DND-41 (cell line): ENCODE results near the gene PACRG.

Experiments
- EZH2 ChIP-seq: IDR thresholded peaks from 3 replicates; pipeline ENCODE4 v1.6.1; 2012; ENCODE audit warnings: borderline replicate concordance, low read depth, mild to moderate bottlenecking, moderate library complexity, low read length, inconsistent platforms; ENCODE audit not compliant: severe bottlenecking
- TF ChIP-seq, protein P1 (sequence below): IDR thresholded peaks from 2 replicates; pipeline ENCODE4 v1.5.1; 2012; ENCODE audit warnings: borderline replicate concordance, low read length, moderate library complexity, mild to moderate bottlenecking; ENCODE audit not compliant: poor library complexity, severe bottlenecking; ENCODE audit errors: extremely low read depth

DNA sequence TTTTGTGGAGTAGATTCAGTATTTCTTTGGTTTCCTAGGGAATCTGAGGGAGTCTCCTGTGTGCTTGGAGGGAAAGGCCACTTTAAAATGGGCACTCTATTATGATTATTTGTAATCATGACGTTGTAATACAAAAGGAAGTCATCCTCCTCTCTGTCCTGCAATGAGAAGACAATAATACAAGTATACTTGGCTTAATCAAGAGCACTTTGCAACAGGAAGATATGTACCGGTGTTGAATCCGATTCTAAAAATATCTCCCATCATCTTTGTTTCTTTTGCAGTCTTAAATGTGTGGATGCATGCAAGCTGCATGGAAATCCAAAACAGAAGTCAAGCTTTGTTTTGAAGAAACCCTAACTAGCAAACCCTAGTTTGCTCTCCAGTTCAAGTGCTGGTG is 592.6 kb downstream of the PACRG start:
- no peak for TF ChIP-seq EZH2
- TF ChIP-seq, protein P1, sequence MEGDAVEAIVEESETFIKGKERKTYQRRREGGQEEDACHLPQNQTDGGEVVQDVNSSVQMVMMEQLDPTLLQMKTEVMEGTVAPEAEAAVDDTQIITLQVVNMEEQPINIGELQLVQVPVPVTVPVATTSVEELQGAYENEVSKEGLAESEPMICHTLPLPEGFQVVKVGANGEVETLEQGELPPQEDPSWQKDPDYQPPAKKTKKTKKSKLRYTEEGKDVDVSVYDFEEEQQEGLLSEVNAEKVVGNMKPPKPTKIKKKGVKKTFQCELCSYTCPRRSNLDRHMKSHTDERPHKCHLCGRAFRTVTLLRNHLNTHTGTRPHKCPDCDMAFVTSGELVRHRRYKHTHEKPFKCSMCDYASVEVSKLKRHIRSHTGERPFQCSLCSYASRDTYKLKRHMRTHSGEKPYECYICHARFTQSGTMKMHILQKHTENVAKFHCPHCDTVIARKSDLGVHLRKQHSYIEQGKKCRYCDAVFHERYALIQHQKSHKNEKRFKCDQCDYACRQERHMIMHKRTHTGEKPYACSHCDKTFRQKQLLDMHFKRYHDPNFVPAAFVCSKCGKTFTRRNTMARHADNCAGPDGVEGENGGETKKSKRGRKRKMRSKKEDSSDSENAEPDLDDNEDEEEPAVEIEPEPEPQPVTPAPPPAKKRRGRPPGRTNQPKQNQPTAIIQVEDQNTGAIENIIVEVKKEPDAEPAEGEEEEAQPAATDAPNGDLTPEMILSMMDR, result no peak
